ENCODE results near the gene C9orf85.

DNA sequence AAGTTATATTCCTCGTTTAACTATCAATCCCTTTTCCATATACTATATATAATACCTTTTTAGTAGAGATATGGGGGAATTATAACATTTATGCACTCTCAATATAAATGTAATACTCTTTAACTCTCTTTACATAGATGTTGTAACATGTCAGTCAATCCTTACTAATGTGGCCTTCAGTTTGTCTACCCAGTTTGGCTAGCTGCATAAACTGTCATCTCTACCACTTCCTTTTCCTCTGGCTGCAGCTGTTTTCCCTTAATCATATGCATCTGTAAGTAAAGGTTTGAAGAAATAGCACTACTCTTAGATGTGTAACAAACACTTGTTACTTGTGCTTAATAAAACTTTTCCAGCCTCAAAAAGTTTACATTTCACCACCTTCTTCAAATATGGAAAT, 13.9 kb upstream of the C9orf85 start:
- TF ChIP-seq, protein P1, sequence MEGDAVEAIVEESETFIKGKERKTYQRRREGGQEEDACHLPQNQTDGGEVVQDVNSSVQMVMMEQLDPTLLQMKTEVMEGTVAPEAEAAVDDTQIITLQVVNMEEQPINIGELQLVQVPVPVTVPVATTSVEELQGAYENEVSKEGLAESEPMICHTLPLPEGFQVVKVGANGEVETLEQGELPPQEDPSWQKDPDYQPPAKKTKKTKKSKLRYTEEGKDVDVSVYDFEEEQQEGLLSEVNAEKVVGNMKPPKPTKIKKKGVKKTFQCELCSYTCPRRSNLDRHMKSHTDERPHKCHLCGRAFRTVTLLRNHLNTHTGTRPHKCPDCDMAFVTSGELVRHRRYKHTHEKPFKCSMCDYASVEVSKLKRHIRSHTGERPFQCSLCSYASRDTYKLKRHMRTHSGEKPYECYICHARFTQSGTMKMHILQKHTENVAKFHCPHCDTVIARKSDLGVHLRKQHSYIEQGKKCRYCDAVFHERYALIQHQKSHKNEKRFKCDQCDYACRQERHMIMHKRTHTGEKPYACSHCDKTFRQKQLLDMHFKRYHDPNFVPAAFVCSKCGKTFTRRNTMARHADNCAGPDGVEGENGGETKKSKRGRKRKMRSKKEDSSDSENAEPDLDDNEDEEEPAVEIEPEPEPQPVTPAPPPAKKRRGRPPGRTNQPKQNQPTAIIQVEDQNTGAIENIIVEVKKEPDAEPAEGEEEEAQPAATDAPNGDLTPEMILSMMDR (IDR thresholded peaks at IDR 0.05), result no peak
- no peak for TF ChIP-seq POLR2A (IDR thresholded peaks at IDR 0.05)
